Stimulated activated CD8-positive, alpha-beta memory T cell treated with anti-CD3 and anti-CD28 coated beads, Interleukin-12 subunit alpha, Interleukin-12 subunit beta, amount 100 ng/mL, for 1 hour (primary cell): Measurements from ENCODE around the gene HEXIM2.
"Not testable (repeated sequence)": the region's sequence is repeated elsewhere in the genome, so short reads cannot be mapped to it uniquely, and the experiment has no call there.

ENCODE experiments used
- DNase-seq: peaks from one replicate; pipeline ENCODE4 v3.0.0-alpha.2; 2020; ENCODE audit warnings: low read depth

The HEXIM2 gene, protein sequence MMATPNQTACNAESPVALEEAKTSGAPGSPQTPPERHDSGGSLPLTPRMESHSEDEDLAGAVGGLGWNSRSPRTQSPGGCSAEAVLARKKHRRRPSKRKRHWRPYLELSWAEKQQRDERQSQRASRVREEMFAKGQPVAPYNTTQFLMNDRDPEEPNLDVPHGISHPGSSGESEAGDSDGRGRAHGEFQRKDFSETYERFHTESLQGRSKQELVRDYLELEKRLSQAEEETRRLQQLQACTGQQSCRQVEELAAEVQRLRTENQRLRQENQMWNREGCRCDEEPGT

DNA sequence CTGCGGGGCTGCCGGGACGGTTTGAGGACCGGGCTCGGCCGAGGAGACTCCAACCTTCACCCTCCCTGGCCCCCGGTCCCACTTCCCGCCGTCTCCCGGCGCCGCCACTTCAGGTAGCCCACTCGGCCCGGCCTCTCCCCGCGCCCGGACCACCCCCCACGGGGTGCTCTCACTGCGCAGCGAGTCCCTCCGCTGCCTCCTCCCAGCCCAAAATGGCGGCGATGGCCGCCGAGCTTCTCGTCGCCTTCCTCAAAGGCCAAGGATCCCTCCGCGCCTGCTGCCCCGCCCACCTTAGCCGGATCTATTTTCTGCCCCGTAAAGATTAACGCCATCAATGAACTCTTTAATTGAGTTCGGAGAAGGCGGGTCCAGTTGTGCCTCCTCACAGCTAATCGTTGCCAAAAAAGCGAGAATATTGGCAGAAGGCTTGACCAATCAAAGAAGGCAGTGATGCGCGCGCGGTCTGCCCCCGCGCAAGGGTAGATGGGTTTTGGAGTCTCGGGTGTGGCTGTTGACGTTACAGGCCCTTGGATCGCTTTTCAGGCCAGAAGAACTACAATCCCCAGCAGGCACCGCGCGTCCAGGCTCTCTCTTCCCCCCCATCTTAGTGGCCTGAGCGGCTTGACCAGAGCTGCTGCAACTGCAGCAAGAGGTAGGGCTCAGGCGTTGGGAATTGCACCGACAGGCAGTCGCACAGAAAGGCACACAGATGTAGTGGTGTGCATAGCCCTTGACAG lies at the start of gene HEXIM2:
TSS of gene HEXIM2 (plus strand) at position 588 of the 737 bp plus-strand sequence. CDS start 919 bp downstream, outside the sequence.
- peak; percentile 94 for DNase-seq

DNA sequence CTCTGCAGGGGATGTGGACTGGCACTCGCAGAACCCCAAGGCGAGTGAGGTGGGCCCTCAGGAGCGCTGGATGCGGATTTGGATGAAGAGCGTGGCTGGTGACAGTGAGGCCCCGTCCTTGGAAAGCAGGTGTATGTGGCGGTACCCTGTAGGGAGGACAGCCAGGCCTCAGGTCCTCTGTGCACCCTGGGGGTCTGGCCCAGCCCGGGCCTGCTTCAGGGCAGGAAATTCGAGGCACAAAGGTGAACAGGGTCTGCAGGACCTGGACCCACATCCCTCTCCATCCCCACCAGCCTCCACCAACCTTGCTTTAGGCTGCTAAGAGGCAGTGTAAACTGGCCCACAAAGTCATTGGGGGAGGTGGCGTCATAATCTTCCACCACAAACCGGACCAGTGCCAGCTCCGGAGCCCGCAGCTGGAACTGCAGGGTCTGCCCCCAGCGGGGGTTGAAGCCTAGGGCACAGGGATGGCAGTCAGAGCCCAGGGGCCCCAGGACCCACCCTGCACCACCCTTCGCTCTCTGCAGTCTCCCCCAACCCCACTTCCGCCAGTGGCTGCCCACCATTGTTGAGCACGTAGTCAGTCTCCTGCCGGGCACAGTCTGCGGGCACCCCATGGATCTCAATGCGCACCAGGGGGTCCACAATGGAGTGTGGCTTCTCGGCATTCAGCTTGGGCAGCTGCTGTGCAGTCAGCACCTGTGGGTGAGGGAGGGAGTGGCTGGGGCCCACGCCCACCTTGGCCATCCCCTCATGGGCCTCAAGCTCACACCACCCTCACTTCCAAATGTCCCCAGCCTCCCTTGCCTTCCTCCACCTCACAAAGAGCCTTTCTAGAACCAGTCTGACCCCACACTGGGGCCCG lies 48.9 kb upstream of the HEXIM2 start:
- DNase-seq = no peak

DNA sequence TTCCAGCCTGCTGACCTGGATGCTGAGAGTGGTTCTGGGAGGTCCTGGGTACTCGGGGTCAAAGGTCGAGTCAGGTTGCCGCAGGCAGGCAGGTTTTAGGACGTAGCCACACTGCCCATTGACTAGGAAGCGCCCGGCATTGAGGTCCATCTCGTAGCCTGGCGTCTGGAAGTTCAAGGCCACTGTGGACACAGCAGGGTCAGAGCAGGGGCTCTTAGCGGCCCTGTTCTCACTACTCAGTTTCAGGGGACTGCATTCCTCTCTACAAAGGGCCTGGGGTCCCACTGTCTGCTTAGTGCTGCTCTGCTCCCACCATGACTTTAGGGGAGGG lies 48.3 kb upstream of the HEXIM2 start:
- DNase-seq = no peak

DNA sequence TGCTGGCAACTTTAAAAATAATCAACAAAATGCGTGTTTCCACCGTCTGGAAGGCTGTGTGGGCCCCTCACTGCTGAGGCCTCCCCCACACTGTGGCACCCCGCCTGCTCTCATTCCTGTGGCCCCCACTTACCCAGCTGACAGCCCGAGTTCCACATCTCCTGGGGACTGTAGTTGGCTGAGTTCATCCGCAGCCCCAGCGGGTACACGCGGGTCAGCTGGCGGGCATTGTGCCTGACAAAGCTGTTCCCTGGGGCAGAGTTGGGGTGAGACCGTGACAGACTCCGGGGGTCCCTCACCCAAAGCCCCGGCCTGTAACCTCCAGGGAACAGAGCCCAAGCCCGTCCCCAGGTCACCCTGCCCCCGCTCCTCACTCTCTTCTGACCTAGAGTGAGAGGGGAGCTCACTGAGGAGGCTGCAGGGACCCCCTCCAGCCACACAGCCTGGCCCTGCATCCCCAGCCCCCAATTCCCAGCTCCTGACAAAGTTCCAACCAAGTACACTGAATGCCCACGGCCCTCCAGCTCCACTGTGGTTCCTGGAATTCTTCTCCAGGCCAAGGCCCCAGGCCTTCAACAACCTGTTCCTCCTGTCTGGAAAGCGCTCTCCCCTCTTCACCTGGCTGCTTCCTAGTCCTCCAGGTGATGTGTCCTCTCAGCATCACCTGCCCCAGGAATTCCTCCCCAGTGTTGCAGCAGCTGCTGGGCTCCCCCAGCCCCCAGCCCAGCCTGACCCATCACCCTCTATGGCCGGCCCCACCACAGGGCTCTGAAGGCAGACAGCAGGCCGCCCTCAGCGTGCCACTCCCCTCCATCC lies 47.4 kb upstream of the HEXIM2 start:
- DNase-seq = no peak

DNA sequence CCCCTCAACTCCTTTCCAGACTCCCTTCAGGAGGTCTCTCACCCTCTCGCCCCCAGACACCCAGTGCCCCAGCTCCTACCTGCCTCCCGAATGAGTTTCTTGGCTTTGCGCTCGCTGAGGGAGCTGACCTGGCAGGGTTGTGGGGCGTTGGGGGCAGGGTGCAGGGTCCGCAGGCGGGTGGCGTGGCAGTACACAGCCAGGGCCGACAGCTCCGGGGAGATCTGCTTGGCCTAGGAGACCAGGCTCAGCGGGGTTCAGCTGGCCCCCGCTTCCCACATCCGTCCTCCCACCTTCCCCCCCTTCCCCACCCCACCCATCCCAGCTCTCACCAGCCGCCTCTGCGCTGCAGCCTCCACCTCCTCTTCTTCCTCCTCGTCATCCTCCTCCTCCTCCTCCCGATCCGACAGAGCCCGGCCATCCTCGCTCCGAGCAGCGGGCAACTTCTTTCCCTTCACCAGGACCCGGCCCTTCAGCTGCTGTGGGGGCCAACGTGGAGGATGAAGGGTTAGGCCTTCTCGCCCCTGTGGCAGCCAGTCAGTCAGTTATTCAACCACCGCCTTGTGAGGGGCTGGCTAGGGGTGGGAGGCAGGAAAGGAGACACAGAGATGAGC lies 46.6 kb upstream of the HEXIM2 start:
- DNase-seq = no peak

DNA sequence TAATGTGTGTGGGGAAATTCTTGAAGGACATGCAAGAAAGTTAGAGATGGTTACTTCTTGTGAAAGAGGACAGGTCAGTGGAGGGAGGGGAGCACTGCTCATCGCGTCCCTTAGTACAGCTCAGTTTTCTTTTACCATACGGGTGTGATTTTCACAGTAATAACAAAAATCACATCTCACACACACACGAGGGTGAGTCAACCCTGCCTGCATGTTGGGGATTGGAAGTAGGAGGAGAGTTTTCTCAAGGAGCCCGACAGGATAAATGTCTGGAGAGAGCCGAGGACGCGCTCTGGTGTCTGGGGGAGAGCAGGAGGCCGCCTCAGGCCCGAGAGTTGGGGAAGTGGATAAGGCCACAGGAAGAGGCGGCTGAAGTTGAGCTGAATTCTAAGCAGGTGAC lies 45.8 kb upstream of the HEXIM2 start:
- DNase-seq = no peak

DNA sequence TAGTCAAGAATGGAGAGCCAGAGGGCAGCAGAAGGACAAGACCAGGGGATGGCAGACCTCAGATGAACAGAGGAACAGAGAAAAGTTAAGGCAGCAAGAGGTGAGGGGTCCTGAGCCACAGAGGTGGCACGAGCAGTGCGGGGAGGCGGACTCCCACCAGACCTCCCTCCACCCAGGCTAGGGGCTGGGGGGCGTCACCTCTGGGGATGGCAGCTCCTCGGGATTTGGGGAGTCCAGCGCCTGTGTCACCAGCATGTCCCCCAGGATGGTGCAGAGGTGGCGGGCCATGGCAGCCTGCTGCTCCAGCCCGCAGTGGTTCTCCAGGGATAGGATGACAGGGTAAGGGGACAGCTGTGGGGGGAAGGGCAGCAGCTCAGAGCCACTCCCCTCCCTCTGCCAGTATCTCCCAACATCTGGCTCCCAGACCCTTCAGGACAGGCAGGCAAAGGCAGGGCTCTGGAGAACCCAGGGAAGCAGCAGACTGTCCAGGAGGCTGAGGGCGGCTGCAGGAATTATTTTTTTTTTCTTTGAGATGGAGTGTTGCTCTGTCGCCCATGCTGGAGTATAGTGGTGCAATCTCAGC lies 45.1 kb upstream of the HEXIM2 start:
- DNase-seq = no peak

DNA sequence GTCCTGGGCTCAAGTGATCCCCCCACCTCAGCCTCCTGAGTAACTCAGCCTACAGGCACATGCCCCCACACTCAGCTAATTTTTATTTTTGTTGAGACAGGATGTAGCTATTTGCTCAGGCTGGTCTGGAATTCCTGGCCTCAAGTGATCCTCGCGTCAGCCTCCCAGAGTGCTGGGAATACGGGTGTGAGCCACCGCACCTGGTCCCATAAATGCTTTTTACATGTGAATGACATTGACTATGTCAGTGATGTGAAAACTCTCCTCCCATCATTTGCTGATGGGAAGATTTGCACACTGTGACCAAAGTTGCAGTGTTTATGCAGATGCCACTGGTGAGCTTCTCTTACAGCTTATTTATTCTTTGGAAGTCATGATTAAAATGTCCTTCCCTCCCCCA lies 44.3 kb upstream of the HEXIM2 start:
- DNase-seq = no peak

DNA sequence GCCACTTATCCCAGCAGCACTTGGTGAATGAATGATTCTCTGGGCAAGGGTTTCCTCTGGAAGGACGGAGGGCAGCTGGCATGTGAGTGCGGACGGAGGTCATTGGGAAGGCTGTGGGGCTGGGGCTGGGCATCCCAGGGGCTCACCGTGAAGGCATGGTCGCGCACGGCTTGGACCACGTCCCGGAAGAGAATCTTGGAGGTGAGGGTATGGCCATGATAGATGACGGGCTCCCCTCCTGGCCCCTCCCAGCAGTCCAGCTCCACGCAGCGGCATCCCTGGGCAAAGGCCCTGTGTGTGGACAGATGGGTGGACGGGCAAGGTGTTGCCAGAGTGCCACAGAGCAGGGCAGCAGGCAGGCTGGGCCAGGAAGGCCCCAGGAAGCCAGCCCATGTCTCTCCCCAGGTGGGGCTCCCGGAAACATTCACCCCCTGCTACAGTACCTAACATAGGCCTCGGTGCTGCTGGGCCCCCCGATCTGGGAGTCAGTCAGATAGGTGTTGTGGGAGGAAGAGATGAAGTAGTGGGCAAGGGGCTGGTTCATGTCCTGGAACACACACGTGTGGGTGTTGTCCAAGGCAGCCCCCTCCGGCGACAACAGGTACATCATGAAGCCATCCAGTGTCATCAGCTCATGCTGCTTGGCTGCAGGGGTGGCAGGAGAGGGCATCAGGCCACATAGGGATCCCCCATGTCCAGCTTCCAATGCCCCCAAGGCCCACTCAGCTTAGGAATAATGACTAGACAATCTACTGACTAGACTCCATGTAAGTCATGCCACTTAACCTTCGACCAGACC lies 43.6 kb upstream of the HEXIM2 start:
- DNase-seq = no peak

DNA sequence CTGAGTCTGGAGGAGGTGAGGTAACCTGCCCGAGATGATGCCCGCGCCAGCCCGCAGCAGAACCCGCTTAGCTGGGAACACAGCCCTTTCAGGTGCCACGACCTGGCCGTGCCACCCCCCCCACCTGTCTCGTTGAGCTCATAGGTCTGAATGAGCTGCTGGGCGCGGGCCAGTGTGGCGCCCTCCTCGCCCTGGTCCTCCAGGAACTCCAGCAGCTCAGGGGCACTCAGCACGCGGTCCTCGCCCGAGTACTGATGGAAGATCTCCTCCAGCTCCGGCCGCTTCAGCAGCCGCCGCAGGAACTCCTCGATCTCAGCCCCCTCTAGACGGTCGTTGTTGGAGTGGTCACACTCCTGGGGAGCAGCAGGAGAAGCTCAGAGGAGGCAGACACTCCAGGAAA lies 43.0 kb upstream of the HEXIM2 start:
- no peak for DNase-seq

DNA sequence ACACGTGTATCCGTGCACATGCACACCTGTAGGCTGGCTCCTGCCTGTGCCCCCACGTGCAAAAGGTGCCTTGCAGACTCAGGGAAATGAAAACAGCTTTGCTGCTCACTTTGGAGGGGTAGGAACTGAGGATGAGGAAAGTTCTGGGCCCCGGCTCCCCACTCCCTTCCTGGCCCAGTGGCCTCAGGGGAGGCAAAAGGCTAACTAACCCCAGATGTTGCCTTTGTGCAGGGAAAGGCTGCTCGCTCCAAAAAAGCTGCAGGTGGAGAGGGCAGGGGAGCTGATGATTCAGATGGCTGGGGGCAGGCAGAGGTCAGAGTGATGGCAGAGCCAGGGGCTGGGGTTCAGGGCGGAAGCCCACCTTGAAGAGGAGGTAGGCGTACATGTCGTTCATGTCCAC lies 41.7 kb upstream of the HEXIM2 start:
- no peak for DNase-seq

DNA sequence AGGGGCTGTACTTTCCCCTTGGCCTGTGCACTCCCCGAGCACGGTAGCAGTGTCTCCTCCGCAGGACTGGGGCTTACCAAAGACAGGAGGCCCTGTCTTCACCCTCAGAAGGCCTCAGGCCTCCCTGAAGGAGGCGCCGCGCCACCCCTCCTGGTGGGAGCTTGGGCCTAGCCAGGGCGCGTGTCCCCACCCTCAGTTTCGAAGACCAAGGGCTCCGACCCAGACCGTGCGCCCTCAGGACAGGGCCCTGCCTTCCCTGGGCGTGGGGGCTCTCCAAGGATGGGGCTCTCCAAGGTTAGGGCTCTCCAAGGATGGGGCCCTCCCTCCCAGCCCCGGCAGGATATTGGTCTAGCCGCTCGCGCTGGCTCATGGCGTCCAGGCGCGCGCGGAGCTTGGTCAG lies 41.1 kb upstream of the HEXIM2 start:
- DNase-seq = no peak

DNA sequence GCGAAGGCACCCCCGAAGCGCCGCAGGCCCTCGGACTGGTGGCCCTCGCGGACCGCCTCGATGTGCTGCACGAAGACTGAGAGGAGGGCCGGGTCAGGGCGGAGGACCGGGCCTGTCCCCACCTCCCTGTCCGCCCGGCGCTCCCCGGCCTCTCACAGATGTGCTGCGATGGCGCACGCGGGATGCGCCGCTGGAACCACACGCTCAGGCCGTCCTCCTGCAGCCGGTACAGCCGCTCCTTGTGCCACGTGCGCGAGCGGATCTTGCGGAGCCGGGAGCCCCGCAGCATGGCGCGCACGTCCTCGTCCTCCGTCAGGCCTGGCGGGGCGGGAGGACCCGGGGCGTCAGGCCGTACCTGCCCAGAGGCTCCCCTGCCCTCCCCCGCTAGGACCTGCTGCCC lies 40.6 kb upstream of the HEXIM2 start:
- no peak for DNase-seq

DNA sequence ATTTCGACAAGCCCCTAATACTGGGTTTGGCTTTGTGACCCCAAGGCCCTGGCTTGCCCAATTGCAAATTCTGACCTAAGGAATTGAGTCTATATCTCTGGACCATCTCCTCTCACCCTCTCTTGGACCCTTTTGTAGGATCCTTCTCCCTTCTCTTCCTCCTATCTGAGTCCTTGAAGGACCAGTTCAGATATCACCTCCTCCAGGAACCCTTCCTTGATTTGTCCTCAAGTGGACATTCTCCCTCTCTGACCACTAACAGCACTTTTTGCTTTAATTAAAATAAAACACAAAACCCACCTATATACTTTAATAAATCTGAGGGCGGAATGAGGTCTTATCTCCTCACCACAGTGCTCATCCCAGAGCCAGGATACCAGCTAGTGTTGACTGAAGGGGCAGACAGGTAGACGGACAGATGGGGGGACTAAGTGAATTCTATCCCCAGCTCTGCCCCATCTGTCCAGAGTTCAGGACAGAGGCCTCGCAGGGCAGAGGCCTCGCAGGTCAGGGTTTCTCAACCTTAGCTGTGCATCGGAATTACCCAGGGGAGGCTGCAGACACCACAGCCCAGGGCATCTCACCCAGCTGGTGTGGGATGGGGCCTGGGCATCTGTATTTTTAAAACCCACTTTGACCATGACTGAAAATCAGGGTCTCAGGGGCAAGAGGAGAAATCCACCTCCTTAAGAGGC lies 38.5 kb upstream of the HEXIM2 start:
- no peak for DNase-seq

DNA sequence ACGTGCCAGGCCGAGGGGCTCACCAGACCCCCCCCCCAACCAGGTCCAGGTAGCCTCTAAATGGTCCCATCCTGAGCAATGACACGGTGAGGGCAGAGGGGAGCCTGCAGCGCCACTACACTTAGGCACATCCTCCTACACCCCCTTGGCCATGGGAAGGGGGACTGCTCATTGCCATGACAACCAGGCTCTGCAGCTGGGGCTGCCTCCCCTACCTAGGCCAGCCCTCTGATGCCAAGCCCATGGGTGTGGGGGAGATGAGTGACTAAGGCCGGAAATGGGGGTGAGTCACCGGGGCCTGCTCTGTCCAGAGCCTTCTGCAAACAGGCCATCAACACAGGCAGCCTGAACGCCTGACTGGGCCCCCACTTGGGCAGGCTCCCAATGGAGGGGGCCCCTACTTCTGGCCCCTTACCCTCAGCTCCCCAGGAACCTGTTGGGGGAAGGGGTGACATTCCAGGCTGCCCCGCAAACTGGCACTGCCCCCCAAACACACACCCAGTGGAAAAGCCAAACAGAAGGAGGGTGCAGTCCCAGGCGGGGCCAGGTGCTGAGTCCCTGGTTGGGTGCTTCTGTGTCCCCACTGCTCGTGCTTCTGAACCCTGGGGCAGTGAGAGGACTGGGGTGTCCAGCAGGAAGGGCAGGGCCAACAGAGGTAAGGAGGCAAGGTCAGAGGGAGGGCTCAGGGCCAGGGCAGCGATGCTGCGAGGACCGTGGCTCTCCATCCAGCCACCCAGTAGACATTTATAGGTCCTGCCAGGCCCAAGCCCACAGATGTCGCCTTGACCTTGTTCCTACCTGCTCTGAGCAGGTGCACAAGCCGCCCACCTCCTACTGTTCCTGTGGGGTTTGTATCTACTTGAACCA lies 37.5 kb upstream of the HEXIM2 start:
- DNase-seq = no peak

DNA sequence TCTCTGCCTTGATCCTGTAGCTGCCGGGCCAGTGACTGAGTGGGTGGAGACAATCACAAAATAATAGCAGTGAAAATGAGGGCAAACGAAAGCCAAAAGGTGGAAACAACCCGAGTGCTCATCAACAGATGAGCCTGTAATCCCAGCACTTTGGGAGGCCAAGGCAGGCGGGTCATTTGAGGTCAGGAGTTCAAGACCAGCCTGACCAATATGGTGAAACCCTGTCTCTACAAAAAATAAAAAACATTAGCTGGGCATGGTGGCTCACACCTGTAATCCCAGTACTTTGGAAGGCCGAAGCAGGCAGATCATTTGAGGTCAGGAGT lies 36.9 kb upstream of the HEXIM2 start:
- not testable (repeated sequence) for DNase-seq

DNA sequence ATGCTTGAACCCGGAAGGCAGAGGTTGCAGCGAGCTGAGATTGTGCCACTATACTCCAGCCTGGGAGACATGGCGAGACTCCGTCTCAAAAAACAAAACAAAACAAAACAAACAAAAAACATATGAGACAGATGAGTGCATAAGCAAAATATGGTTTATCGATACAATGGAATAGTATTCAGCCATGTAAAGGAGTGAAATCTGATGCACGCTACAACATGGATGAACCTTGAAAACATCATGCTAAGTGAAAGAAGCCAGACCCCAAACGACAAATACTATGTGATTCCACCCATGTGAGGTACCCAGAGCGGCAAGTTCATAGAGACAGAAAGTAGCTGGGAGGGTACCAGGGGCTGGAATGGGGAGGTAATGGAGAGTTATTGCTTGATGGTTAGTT lies 36.2 kb upstream of the HEXIM2 start:
- DNase-seq = no peak

DNA sequence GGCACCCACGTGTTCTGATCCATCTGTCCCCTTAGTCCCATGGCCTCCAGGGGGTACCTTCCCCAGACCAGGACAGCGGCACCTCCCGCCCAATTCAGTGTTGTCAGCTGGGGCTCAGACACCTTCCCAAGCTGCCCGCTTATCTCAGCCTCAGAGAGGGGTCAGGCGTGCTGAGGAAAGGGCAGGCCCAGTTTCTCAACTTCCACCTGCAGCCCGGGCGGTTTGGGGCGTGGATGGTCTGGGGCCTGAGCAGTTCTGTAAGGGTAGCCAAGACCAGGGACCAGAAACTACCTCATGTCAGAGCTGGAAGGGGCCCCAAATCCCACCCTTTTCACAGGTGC lies 34.5 kb upstream of the HEXIM2 start:
- DNase-seq = no peak
